Subcutaneous abdominal adipose tissue (tissue), 5 donors: Measurements from ENCODE around the gene MGAT5.

ENCODE experiments used
- H3K27ac ChIP-seq: one replicate; pipeline ENCODE4 v1.7.0; 2013; ENCODE audit warnings: low read depth, mild to moderate bottlenecking, inconsistent platforms, low read length, moderate library complexity
- H3K27me3 ChIP-seq, 5 donors: one replicate each; pipeline ENCODE4 v1.7.0; 2013; ENCODE audit warnings: low read length in 5 of 5, inconsistent platforms in 1 of 5; ENCODE audit not compliant: control insufficient read depth in 5 of 5, insufficient read depth in 4 of 5
- H3K36me3 ChIP-seq, 5 donors: one replicate each; pipeline ENCODE4 v1.7.0; 2013; ENCODE audit warnings: low read length in 5 of 5; ENCODE audit not compliant: control insufficient read depth in 5 of 5, insufficient read depth in 5 of 5
- H3K4me1 ChIP-seq, 5 donors: one replicate each; pipeline ENCODE4 v1.7.0; 2013; ENCODE audit warnings: low read length in 5 of 5, mild to moderate bottlenecking in 3 of 5, moderate library complexity in 1 of 5; ENCODE audit not compliant: control insufficient read depth in 5 of 5, insufficient read depth in 5 of 5
- H3K4me3 ChIP-seq, 5 donors: one replicate each; pipeline ENCODE4 v1.7.0; 2013; ENCODE audit warnings: low read length in 5 of 5, low read depth in 1 of 5
- H3K9ac ChIP-seq, 5 donors: one replicate each; pipeline ENCODE4 v1.7.0; 2013; ENCODE audit warnings: low read length in 5 of 5, mild to moderate bottlenecking in 4 of 5, moderate library complexity in 3 of 5
- H3K9me3 ChIP-seq, 5 donors: one replicate each; pipeline ENCODE4 v1.7.0; 2013; ENCODE audit warnings: low read length in 5 of 5; ENCODE audit not compliant: control insufficient read depth in 5 of 5
- donor health status: healthy.
- donor health status: healthy.
- donor health status: healthy.
- donor health status: healthy.
- donor health status: healthy.

MGAT5 gene

GRCh38 chr2:134352844-134353243 is 99.0 kb downstream of the MGAT5 start:
- H3K27me3 ChIP-seq, result no peaks in the 10 kb centered on the region
- H3K27ac ChIP-seq, result no peak overlapping the region
- H3K4me3 ChIP-seq, result no peak overlapping the region
- no peaks in the 10 kb centered on the region for H3K9me3 ChIP-seq
- H3K36me3 ChIP-seq, result peaks cover 0 to 26% (median 4%) of the 10 kb centered on the region in 5 donors
- no peak overlapping the region for H3K9ac ChIP-seq
- peaks cover 0 to 2% (median 0%) of the 10 kb centered on the region in 5 donors for H3K4me1 ChIP-seq

GRCh38 chr2:134354611-134355010 is 100.7 kb downstream of the MGAT5 start:
- Histone ChIP-seq H3K36me3 (peaks cover 0 to 23% (median 4%) of the 10 kb centered on the region in 5 donors), H3K9me3 (no peaks in the 10 kb centered on the region), H3K27ac (no peak overlapping the region), H3K27me3 (no peaks in the 10 kb centered on the region), H3K9ac (no peak overlapping the region), H3K4me1 (no peaks in the 10 kb centered on the region), H3K4me3 (no peak overlapping the region)

- Histone ChIP-seq H3K9ac (no peak overlapping the region), H3K27me3 (no peaks in the 10 kb centered on the region), H3K36me3 (peaks cover 2 to 22% (median 4%) of the 10 kb centered on the region in 5 donors), H3K4me3 (no peak overlapping the region), H3K27ac (no peak overlapping the region), H3K4me1 (peaks cover 3 to 12% (median 6%) of the 10 kb centered on the region in 5 donors), H3K9me3 (no peaks in the 10 kb centered on the region)
These were observed 103.9 kb downstream of the MGAT5 start for GRCh38 chr2:134357814-134358213.

GRCh38 chr2:134359367-134360081 is 105.7 kb downstream of the MGAT5 start:
- no peaks in the 10 kb centered on the region for H3K27me3 ChIP-seq
- H3K9ac ChIP-seq, result no peak overlapping the region
- H3K36me3 ChIP-seq, result peaks cover 2 to 23% (median 8%) of the 10 kb centered on the region in 5 donors
- no peak overlapping the region for H3K4me3 ChIP-seq
- peaks cover 3 to 12% (median 6%) of the 10 kb centered on the region in 5 donors for H3K4me1 ChIP-seq
- no peaks in the 10 kb centered on the region for H3K9me3 ChIP-seq
- no peak overlapping the region for H3K27ac ChIP-seq

GRCh38 chr2:134360745-134361487 is 107.0 kb downstream of the MGAT5 start:
- H3K9ac ChIP-seq, result no peak overlapping the region
- peaks cover 3 to 12% (median 6%) of the 10 kb centered on the region in 5 donors for H3K4me1 ChIP-seq
- no peaks in the 10 kb centered on the region for H3K27me3 ChIP-seq
- peak overlapping the region in 4 of 5 donors; percentile 18 to 49 (median 36) for H3K4me3 ChIP-seq
- no peak overlapping the region for H3K27ac ChIP-seq
- H3K9me3 ChIP-seq, result no peaks in the 10 kb centered on the region
- H3K36me3 ChIP-seq, result peaks cover 2 to 29% (median 8%) of the 10 kb centered on the region in 5 donors

- Histone ChIP-seq H3K4me1 (peaks cover 3 to 12% (median 6%) of the 10 kb centered on the region in 5 donors), H3K27ac (no peak overlapping the region), H3K27me3 (no peaks in the 10 kb centered on the region), H3K9ac (no peak overlapping the region), H3K4me3 (no peak overlapping the region), H3K9me3 (no peaks in the 10 kb centered on the region), H3K36me3 (peaks cover 2 to 29% (median 8%) of the 10 kb centered on the region in 5 donors)
These were observed 107.8 kb downstream of the MGAT5 start for GRCh38 chr2:134361648-134362047.

GRCh38 chr2:134362152-134362668 is 108.3 kb downstream of the MGAT5 start:
- peaks cover 2 to 29% (median 8%) of the 10 kb centered on the region in 5 donors for H3K36me3 ChIP-seq
- H3K9me3 ChIP-seq, result no peaks in the 10 kb centered on the region
- no peak overlapping the region for H3K9ac ChIP-seq
- no peak overlapping the region for H3K4me3 ChIP-seq
- H3K27ac ChIP-seq, result no peak overlapping the region
- peaks cover 3 to 13% (median 12%) of the 10 kb centered on the region in 5 donors for H3K4me1 ChIP-seq
- H3K27me3 ChIP-seq, result no peaks in the 10 kb centered on the region

GRCh38 chr2:134362740-134363139 is 108.9 kb downstream of the MGAT5 start:
- H3K4me3 ChIP-seq, result no peak overlapping the region
- no peaks in the 10 kb centered on the region for H3K9me3 ChIP-seq
- no peaks in the 10 kb centered on the region for H3K27me3 ChIP-seq
- peaks cover 4 to 18% (median 16%) of the 10 kb centered on the region in 5 donors for H3K4me1 ChIP-seq
- peaks cover 2 to 29% (median 8%) of the 10 kb centered on the region in 5 donors for H3K36me3 ChIP-seq
- no peak overlapping the region for H3K9ac ChIP-seq
- no peak overlapping the region for H3K27ac ChIP-seq

GRCh38 chr2:134365356-134365755 is 111.5 kb downstream of the MGAT5 start:
- Histone ChIP-seq H3K9me3 (no peaks in the 10 kb centered on the region), H3K27me3 (no peaks in the 10 kb centered on the region), H3K4me1 (peaks cover 6 to 22% (median 21%) of the 10 kb centered on the region in 5 donors), H3K36me3 (peaks cover 2 to 29% (median 8%) of the 10 kb centered on the region in 5 donors), H3K9ac (no peak overlapping the region), H3K27ac (no peak overlapping the region), H3K4me3 (no peak overlapping the region)

- Histone ChIP-seq H3K4me1 (peaks cover 3 to 27% (median 19%) of the 10 kb centered on the region in 5 donors), H3K9ac (no peak overlapping the region), H3K27ac (no peak overlapping the region), H3K27me3 (no peaks in the 10 kb centered on the region), H3K36me3 (peaks cover 2 to 27% (median 8%) of the 10 kb centered on the region in 5 donors), H3K4me3 (no peak overlapping the region), H3K9me3 (no peaks in the 10 kb centered on the region)
These were observed 112.5 kb downstream of the MGAT5 start for GRCh38 chr2:134366359-134366758.
